DND-41 (cell line): ENCODE results near the gene RALGPS2.

Source experiments
- CTCF ChIP-seq: IDR thresholded peaks from 2 replicates; pipeline ENCODE4 v1.5.1; 2012; ENCODE audit warnings: borderline replicate concordance, low read length, moderate library complexity, mild to moderate bottlenecking; ENCODE audit not compliant: poor library complexity, severe bottlenecking; ENCODE audit errors: extremely low read depth
- EZH2 ChIP-seq: IDR thresholded peaks from 3 replicates; pipeline ENCODE4 v1.6.1; 2012; ENCODE audit warnings: borderline replicate concordance, low read depth, mild to moderate bottlenecking, moderate library complexity, low read length, inconsistent platforms; ENCODE audit not compliant: severe bottlenecking

DNA sequence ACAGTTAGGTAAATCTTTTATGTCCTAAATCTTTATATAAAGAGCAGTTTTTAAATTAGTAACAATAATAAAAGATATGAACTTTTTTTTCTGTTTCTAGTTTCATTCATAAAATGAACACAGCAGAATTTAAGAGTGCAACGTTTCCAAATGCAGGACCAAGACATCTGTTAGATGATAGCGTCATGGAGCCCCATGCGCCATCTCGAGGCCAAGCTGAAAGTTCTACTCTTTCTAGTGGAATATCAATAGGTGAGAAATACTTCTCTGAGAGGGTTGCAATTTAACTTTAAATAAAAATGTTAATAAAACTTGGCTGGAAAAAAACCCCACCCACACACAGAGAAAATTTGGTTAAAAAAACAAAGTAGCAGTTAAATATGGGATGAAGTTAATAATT, 160.8 kb downstream of the RALGPS2 start:
- TF ChIP-seq CTCF (no peak), EZH2 (no peak)
